Ovary (tissue), 3 donors: ENCODE results near the gene AK9.

Source experiments
- POLR2A ChIP-seq: fragments of 450-650 bp; IDR thresholded peaks from one replicate; pipeline ENCODE4 v1.6.1; 2017; ENCODE audit warnings: antibody characterized with exemption, mild to moderate bottlenecking, moderate library complexity
- TF ChIP-seq, protein P1 (sequence below), 3 donors: fragments of 450-650 bp in 2 of 3; fragments of 200-600 bp in 1 of 3; IDR thresholded peaks; one replicate each; pipeline versions ENCODE4 v1.5.1 to v1.8.0; 2016 to 2022; ENCODE audit warnings: antibody characterized with exemption in 3 of 3, mild to moderate bottlenecking in 1 of 3
- donor health status: DM: no; HTN: no; CAD: no.

DNA sequence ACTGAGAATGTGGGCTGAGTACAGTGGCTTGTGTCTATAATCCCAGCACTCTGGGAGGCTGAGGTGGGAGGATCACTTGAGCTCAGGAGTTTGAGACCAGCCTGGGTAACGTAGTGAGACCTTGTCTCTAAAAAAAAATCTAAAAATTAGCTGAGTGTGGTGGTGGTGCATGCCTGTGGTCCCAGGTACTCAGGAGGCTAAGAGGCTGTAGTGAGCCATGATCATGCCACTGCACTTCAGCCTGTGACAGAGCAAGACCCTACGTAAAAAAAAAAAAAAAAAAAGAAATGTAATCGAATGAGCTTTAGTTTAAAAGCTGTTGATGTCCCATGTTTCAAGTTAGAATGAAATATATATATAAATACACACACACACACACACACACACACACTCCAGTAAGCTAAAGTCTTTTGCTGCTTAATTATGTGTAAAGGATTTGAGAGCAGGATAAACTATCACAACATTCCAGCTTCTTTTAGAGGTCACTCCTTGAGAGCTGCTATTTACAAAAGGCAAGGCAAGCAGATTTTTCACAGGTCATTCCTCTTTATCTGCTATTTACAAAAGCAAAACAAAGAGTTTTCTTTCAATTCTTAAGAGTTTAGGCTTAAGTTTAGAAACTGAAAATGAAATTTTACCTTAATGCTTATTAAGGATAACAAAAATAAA, 230.7 kb downstream of the AK9 start:
- TF ChIP-seq, protein P1, sequence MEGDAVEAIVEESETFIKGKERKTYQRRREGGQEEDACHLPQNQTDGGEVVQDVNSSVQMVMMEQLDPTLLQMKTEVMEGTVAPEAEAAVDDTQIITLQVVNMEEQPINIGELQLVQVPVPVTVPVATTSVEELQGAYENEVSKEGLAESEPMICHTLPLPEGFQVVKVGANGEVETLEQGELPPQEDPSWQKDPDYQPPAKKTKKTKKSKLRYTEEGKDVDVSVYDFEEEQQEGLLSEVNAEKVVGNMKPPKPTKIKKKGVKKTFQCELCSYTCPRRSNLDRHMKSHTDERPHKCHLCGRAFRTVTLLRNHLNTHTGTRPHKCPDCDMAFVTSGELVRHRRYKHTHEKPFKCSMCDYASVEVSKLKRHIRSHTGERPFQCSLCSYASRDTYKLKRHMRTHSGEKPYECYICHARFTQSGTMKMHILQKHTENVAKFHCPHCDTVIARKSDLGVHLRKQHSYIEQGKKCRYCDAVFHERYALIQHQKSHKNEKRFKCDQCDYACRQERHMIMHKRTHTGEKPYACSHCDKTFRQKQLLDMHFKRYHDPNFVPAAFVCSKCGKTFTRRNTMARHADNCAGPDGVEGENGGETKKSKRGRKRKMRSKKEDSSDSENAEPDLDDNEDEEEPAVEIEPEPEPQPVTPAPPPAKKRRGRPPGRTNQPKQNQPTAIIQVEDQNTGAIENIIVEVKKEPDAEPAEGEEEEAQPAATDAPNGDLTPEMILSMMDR (IDR thresholded peaks at IDR 0.05) = no peak
- no peak for TF ChIP-seq POLR2A
